Heart right ventricle (tissue), 16 donors: ENCODE measurements around the gene PRKACA. TPM values are rescaled to one million over a fixed set of nuclear protein-coding genes. Genes with fewer than 3 reads are reported as not detected.

ENCODE experiments used
- ATAC-seq, 8 donors: fragments of 200-7000 bp; cut with Tn5 transposase; one replicate each; pipeline ENCODE4 v1.9.1; 2020; ENCODE audit warnings: mild to moderate bottlenecking in 8 of 8, moderate library complexity in 8 of 8, moderate number of reproducible peaks in 1 of 8
- DNase-seq, 2 donors: peaks; one replicate each; pipeline ENCODE4 v3.0.0-alpha.2; 2020
- H3K27ac ChIP-seq, 10 donors: fragments of 200-600 bp; sonication (generic) in 2 of 10; one replicate each; pipeline versions ENCODE4 v1.5.0 to v1.8.0; 2020 to 2022; ENCODE audit warnings: mild to moderate bottlenecking in 3 of 10
- H3K27me3 ChIP-seq, 7 donors: fragments of 200-600 bp; one replicate each; pipeline ENCODE4 v1.8.0; 2021 to 2022; ENCODE audit warnings: mild to moderate bottlenecking in 2 of 7
- H3K36me3 ChIP-seq, 9 donors: fragments of 200-600 bp; sonication (generic) in 1 of 9; one replicate each; pipeline versions ENCODE4 v1.5.0 to v1.8.0; 2020 to 2022; ENCODE audit warnings: mild to moderate bottlenecking in 2 of 9
- H3K4me1 ChIP-seq, 9 donors: fragments of 200-600 bp; sonication (generic) in 1 of 9; one replicate each; pipeline versions ENCODE4 v1.5.0 to v1.8.0; 2020 to 2022; ENCODE audit warnings: mild to moderate bottlenecking in 4 of 9
- H3K4me3 ChIP-seq, 10 donors: fragments of 200-600 bp; sonication (generic) in 2 of 10; one replicate each; pipeline versions ENCODE4 v1.5.0 to v1.8.0; 2020 to 2022; ENCODE audit warnings: mild to moderate bottlenecking in 7 of 10, moderate library complexity in 2 of 10
- H3K9me3 ChIP-seq, 11 donors: fragments of 200-600 bp in 10 of 11; sonication (generic) in 2 of 11; one replicate each; pipeline versions ENCODE4 v1.5.0 to v1.8.0; 2013 to 2022; ENCODE audit warnings: mild to moderate bottlenecking in 2 of 11, control low read depth in 1 of 11, moderate library complexity in 1 of 11
- WGBS, 2 donors: extraction: QIAGEN DNeasy Blood & Tissue Kit; methylation state at CpG; one replicate each; pipeline ENCODE4 v1.1.7; 2013; ENCODE audit warnings: inconsistent platforms in 1 of 2; 5-methylcytosine and 5-hydroxymethylcytosine counted together
- intact Hi-C, 10 donors: fragments of 100-400 bp; cut with DNase I; formaldehyde crosslinking; loops; one replicate each; pipeline versions ENCODE4 v1.11.1 to v1.14.2; 2022
- polyA plus RNA-seq, 2 donors: library from polyadenylated mRNA; stranded (reverse); fragments of 200-250 nt; gene quantifications; one replicate each; pipeline ENCODE4 v1.2.3, GENCODE V29; 2013
- total RNA-seq, 10 donors: library from RNA; stranded (reverse); fragmentation: NEBNext Ultra II Directional in 3 of 10; extraction: Animal tissue kit (Norgen Biotek cat#: 25700) in 3 of 10; gene quantifications; one replicate each; pipeline versions ENCODE4 v1.2.1 to v1.2.4, GENCODE V29; 2021 to 2023
- TF ChIP-seq, protein P1 (sequence below), 9 donors: fragments of 200-600 bp; sonication (generic) in 2 of 9; IDR thresholded peaks; one replicate each; pipeline versions ENCODE4 v1.5.0 to v1.8.0; 2021 to 2022; ENCODE audit warnings: antibody characterized with exemption in 9 of 9, mild to moderate bottlenecking in 5 of 9, moderate library complexity in 1 of 9
- donor health status: Arrhythmogenic right ventricular cardiomyopathy.
- donor health status: ischemic (EF 13 %, LVEDD 7.1; RV severe dilation, severe dysfunction).
- donor health status: healthy with polysubstance abuse.
- donor health status: DM: no; HTN: yes; CAD: no.
- donor health status: DM: no; HTN: no; CAD: no.
- donor health status: ischemic (EF 25% LVEDD 6.9; RV normal size, moderate dysfunction).
- donor health status: ischemic (EF 25% LVEDD 5.7; RV mildly dilated, moderate dysfunction).
- donor health status: healthy.
- donor health status: DM: yes; HTN: yes; CAD: no.
- donor health status: Ischemic cardiomyopathy.
- donor health status: ischemic (EF 35%, LVEDD 5.7; RV mildly dilated, moderate dysfunction).
- donor health status: nonischemic (EF 11% LVEDD 7.7; RV severe dilation, severe dysfunction).
- donor health status: DM: yes; HTN: yes; CAD: no.
- donor health status: PGD.
- donor health status: ischemic (EF 29% LVEDD 5.4; RV normal size, mild dysfunction).
- donor health status: nonischemic (EF 23%, LVEDD 6.1; RV moderate dilation, normal function).

The PRKACA gene
- total and polyA plus RNA-seq, 12 donors, result 196 to 691 (median 508) TPM

DNA sequence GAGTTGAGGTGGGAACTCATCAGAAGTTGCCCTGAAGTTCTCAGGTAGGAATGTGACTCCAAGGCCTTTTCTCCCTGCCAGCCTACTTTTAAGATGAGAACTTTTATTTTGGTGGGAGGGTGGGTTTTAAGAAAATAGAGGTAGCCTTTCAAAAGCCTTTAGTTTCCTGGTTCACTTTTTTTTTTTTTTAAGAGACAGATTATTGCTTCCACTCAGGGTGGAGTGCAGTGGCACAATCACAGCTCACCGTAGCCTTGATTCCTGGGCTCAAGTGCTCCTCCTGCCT is 34.9 kb downstream of the PRKACA start:
- TF ChIP-seq, protein P1, sequence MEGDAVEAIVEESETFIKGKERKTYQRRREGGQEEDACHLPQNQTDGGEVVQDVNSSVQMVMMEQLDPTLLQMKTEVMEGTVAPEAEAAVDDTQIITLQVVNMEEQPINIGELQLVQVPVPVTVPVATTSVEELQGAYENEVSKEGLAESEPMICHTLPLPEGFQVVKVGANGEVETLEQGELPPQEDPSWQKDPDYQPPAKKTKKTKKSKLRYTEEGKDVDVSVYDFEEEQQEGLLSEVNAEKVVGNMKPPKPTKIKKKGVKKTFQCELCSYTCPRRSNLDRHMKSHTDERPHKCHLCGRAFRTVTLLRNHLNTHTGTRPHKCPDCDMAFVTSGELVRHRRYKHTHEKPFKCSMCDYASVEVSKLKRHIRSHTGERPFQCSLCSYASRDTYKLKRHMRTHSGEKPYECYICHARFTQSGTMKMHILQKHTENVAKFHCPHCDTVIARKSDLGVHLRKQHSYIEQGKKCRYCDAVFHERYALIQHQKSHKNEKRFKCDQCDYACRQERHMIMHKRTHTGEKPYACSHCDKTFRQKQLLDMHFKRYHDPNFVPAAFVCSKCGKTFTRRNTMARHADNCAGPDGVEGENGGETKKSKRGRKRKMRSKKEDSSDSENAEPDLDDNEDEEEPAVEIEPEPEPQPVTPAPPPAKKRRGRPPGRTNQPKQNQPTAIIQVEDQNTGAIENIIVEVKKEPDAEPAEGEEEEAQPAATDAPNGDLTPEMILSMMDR (IDR thresholded peaks at IDR 0.05), result no peak
- Histone ChIP-seq H3K36me3 (peaks cover 0 to 16% (median 0%) of the 10 kb centered on the region in 9 donors), H3K4me3 (peak overlapping the region in 5 of 10 donors; percentile 73 to 92 (median 85)), H3K4me1 (peaks cover 5 to 42% (median 19%) of the 10 kb centered on the region in 9 donors), H3K27me3 (no peaks in the 10 kb centered on the region), H3K27ac (peak overlapping the region in 4 of 10 donors; percentile 94 to 97 (median 96)), H3K9me3 (no peaks in the 10 kb centered on the region)
- intact Hi-C loops, result loop anchor here in 8 of 10 donors (5.0 to 10.0 kb wide), 3 partner anchors 35 to 55 kb away; partner anchors contain the start of genes PRKACA (in 7 of the 8) and ASF1B (in 2 of the 8)
- DNase-seq, result no peak
- WGBS, 2 donors, result 73 to 83% methylated on average over 1 of the region's 1 CpG
- no peak for ATAC-seq

DNA sequence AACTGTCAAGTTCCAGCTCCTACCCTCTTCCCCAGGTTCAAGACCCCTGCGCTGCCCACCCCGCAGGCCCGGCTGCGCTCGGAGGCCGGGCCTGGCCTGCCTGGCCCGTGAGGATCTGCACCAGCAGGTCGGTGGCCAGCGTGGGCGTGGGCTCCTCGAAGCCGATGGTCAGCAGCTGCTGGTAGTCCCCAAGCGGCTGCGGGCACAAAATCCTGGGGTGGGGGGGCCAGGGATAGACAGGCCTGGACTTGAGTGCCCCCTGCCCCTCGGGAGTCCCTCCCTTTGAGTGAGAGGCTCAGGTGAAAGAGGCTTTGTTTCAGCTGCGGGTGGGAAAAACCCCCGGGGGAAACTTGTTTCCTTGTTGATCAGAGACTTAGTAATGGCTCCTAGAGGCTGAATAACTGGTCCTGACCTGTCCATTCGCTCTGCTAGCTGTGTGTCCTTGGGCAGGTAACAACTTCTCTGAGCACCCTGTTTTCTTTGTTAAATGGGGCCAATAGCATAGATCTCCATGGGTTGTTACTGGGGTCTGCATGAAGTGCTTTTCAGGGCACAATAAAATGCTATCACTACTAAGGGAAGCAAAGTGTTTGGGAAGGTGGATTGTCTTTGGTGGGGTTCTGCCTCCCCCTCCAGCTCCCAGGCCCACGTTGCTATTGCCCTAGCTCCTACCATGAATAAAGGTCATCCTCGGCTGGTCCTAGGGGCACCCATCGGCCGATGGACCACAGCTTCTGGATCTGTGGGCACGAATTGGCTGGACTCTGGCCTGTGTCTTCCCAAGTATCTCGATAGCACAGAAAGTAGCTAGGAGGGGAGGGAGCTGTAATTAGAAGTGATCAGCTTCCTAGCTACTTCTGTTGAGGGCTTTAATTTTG is 35.5 kb downstream of the PRKACA start:
- TF ChIP-seq, protein P1 (IDR thresholded peaks at IDR 0.05), result no peak
- no peaks in the 10 kb centered on the region for H3K9me3 ChIP-seq
- peak; percentile 52 to 59 for DNase-seq
- peak overlapping the region; percentile 63 to 93 (median 82) for H3K4me3 ChIP-seq
- peak overlapping the region; percentile 52 to 97 (median 94) for H3K27ac ChIP-seq
- no peaks in the 10 kb centered on the region for H3K27me3 ChIP-seq
- intact Hi-C loops, result loop anchor here in 8 of 10 donors (5.0 to 10.0 kb wide), 3 partner anchors 35 to 55 kb away; partner anchors contain the start of genes PRKACA (in 7 of the 8) and ASF1B (in 2 of the 8)
- peaks cover 0 to 11% (median 0%) of the 10 kb centered on the region in 9 donors for H3K36me3 ChIP-seq
- WGBS, 2 donors, result 18 to 19% methylated on average over 24 of the region's 24 CpGs
- ATAC-seq, result peak in 3 of 8 donors; percentile 25 to 67 (median 43)
- peaks cover 5 to 42% (median 19%) of the 10 kb centered on the region in 9 donors for H3K4me1 ChIP-seq

DNA sequence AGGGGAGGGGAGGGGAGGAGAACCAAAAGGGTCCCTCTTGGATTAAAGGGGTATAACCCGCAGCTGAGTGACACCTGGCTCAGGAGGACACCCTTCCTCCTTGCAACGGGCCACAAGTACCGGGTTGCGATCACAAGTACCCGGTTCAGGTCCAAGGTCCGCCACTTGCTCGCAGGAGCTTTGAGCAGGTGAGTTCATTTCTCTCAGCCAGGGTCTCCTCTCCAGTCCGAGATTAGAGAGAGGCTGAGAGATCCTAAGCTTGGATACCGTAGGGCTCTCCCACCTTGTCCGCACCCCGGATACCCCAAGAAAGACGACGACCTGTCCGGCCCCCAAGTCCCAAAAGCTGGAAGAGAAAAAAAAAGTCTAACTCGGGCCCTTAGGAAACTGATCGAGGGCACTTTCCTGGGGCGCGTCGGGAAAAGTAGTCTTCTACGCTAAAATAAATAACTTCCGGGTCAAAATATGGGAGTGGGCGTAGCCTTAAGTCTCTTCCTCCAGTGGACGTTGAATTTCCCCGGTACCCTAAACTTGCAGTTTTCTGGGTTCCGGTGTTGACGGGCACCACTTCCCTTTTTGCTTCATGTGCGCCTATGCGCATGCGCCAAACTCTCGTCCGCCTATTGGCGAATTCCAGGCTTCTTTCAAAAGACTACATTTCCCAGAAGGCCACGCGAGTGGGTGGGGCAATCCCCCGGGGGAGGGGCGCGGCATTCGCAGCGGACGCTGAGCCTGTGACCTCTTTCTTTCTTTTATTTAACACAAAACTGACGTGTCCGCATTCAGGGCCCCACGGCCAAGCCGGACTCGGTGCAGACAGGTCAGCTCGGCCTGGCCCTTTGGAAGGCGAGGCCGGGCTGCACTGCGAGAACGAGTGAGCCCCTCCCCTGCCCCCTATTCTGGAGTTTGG is 36.4 kb downstream of the PRKACA start:
- H3K36me3 ChIP-seq, result peaks cover 0 to 5% (median 0%) of the 10 kb centered on the region in 9 donors
- TF ChIP-seq, protein P1 (IDR thresholded peaks at IDR 0.05), result no peak
- no peaks in the 10 kb centered on the region for H3K27me3 ChIP-seq
- WGBS, 2 donors, result 1% methylated on average over 50 of the region's 50 CpGs
- peak overlapping the region; percentile 88 to 97 (median 94) for H3K27ac ChIP-seq
- intact Hi-C loops, result loop anchor here in 8 of 10 donors (5.0 to 10.0 kb wide), 3 partner anchors 36 to 56 kb away; partner anchors contain the start of genes PRKACA (in 7 of the 8) and ASF1B (in 2 of the 8)
- DNase-seq (peak; percentile 99 to 100), ATAC-seq (peak; percentile 89 to 97 (median 96))
- H3K9me3 ChIP-seq, result no peaks in the 10 kb centered on the region
- peaks cover 5 to 42% (median 19%) of the 10 kb centered on the region in 9 donors for H3K4me1 ChIP-seq
- H3K4me3 ChIP-seq, result peak overlapping the region; percentile 63 to 93 (median 82)
